ENCODE measurements around the gene RAB28. TPM values are rescaled to one million over a fixed set of nuclear protein-coding genes. Genes with fewer than 3 reads are reported as not detected.

Gene RAB28
- polyA plus RNA-seq, 2 of the 4 experiments (the other 2 are of a cell fraction): 9.5 to 24.6 TPM

- no peaks in the 10 kb centered on the region for H3K4me1 ChIP-seq
- POLR2A ChIA-PET: no interaction called here
- no peak overlapping the region for H3K27ac ChIP-seq
- FAIRE-seq: no peak
- no peak for ATAC-seq
- DNase-seq (ENCODE audit: low read depth in 1 of 2, low spot score in 1 of 2): no peak
- H3K9me3 ChIP-seq: no peaks in the 10 kb centered on the region
- WGBS (ENCODE audit: missing lambda C conversion rate): 0% methylated on average over 1 of the region's 1 CpG
- CTCF ChIA-PET: no interaction called here
- H3K4me2 ChIP-seq: no peak overlapping the region
- no peak overlapping the region for H3K4me3 ChIP-seq
- TF ChIP-seq HEYL (CRISPR knock-in tag; IDR thresholded peaks at IDR 0.05) (no peak), PHF8 (IDR thresholded peaks at IDR 0.05; ENCODE audit: borderline replicate concordance, low read depth) (no peak), FOSB (CRISPR knock-in tag; IDR thresholded peaks at IDR 0.05) (no peak), ZC3H11A (IDR thresholded peaks at IDR 0.05) (no peak), CHD4 (IDR thresholded peaks at IDR 0.05; ENCODE audit: borderline replicate concordance) (no peak), HOXA7 (CRISPR knock-in tag; IDR thresholded peaks at IDR 0.05) (no peak), SMC3 (IDR thresholded peaks at IDR 0.05) (no peak), USF2 (IDR thresholded peaks at IDR 0.05) (no peak)
- TF ChIP-seq, protein P1, sequence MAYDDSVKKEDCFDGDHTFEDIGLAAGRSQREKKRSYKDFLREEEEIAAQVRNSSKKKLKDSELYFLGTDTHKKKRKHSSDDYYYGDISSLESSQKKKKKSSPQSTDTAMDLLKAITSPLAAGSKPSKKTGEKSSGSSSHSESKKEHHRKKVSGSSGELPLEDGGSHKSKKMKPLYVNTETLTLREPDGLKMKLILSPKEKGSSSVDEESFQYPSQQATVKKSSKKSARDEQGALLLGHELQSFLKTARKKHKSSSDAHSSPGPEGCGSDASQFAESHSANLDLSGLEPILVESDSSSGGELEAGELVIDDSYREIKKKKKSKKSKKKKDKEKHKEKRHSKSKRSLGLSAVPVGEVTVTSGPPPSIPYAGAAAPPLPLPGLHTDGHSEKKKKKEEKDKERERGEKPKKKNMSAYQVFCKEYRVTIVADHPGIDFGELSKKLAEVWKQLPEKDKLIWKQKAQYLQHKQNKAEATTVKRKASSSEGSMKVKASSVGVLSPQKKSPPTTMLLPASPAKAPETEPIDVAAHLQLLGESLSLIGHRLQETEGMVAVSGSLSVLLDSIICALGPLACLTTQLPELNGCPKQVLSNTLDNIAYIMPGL (CRISPR knock-in tag; IDR thresholded peaks at IDR 0.05; ENCODE audit: borderline replicate concordance): no peak
- TF ChIP-seq, protein P2, sequence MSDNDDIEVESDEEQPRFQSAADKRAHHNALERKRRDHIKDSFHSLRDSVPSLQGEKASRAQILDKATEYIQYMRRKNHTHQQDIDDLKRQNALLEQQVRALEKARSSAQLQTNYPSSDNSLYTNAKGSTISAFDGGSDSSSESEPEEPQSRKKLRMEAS (IDR thresholded peaks at IDR 0.05): no peak
These were observed 25.3 kb upstream of the RAB28 start for GRCh38 chr4:13509442-13509841.

- H3K4me2 ChIP-seq: no peak overlapping the region
- TF ChIP-seq, protein P2 (IDR thresholded peaks at IDR 0.05): no peak
- TF ChIP-seq RNF2 (IDR thresholded peaks at IDR 0.05; ENCODE audit: borderline replicate concordance, low read depth): no peak
- no peak for TF ChIP-seq MAZ (IDR thresholded peaks at IDR 0.05; ENCODE audit: borderline replicate concordance, low read depth, low read length)
- no peak for TF ChIP-seq HOXB13 (CRISPR knock-in tag; IDR thresholded peaks at IDR 0.05; ENCODE audit: low read depth)
- no peak for TF ChIP-seq CHD4 (IDR thresholded peaks at IDR 0.05; ENCODE audit: borderline replicate concordance)
- no peak for TF ChIP-seq HOXA7 (CRISPR knock-in tag; IDR thresholded peaks at IDR 0.05)
- TF ChIP-seq JUNB (IDR thresholded peaks at IDR 0.05): no peak
- TF ChIP-seq ZFP36 (IDR thresholded peaks at IDR 0.05; ENCODE audit: borderline replicate concordance, partially characterized antibody): no peak
- TF ChIP-seq TP53 (CRISPR knock-in tag; IDR thresholded peaks at IDR 0.05): no peak
- TF ChIP-seq USF2 (IDR thresholded peaks at IDR 0.05): no peak
- no peak for TF ChIP-seq CBX8 (IDR thresholded peaks at IDR 0.05)
- TF ChIP-seq PHF8 (IDR thresholded peaks at IDR 0.05; ENCODE audit: borderline replicate concordance, low read depth): no peak
- TF ChIP-seq GATA3 (IDR thresholded peaks at IDR 0.05; ENCODE audit: borderline replicate concordance): no peak
- no peak for TF ChIP-seq ZNF302 (CRISPR knock-in tag; IDR thresholded peaks at IDR 0.05)
- TF ChIP-seq RCOR1 (IDR thresholded peaks at IDR 0.05; ENCODE audit: low read depth, low read length): no peak
- no peak for TF ChIP-seq SMC3 (IDR thresholded peaks at IDR 0.05)
- TF ChIP-seq RFX5 (IDR thresholded peaks at IDR 0.05): no peak
- no peak for TF ChIP-seq RAD21 (conservative IDR thresholded peaks at IDR 0.05 in 1 of 2, IDR thresholded peaks at IDR 0.05 in 1 of 2)
- no peak for TF ChIP-seq KDM1A (IDR thresholded peaks at IDR 0.05; ENCODE audit: low read depth)
- no peak for TF ChIP-seq POLR2AphosphoS2 (conservative IDR thresholded peaks at IDR 0.05; ENCODE audit: low read length)
- no peak for DNase-seq (ENCODE audit: low read depth in 1 of 2, low spot score in 1 of 2)
- ChIA-PET POLR2A (no interaction called here), CTCF (no interaction called here)
- whole genome bisulfite sequencing (ENCODE audit: missing lambda C conversion rate): 65% methylated on average over 5 of the region's 5 CpGs
- H3K27ac ChIP-seq: no peak overlapping the region
- no peak for FAIRE-seq
- no peaks in the 10 kb centered on the region for H3K4me1 ChIP-seq
- H3K9me3 ChIP-seq: no peaks in the 10 kb centered on the region
- ATAC-seq: no peak
- H3K4me3 ChIP-seq: no peak overlapping the region
These were observed 20.2 kb upstream of the RAB28 start for GRCh38 chr4:13504374-13504773.
